ENCODE data around the gene P2RY1.

Gene P2RY1

DNA sequence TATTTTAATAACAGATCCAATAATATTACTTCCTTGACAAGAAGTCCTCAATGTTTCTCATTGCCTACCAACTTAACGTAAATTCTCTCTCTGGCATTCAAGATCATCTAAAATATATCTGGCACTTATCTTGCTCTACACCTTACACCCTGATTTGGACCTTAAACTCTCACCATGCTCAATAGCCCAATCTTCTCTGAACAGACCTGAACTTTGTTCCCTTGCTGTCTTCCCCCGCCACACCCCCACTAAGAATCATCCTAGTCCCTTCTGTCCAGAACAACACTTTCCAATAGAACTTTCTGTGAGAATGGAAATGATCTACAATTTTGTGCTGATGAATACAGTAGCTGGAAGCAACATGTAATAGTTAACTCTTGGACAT lies 44.9 kb downstream of the P2RY1 start:
- H3K4me3 ChIP-seq (ENCODE audit: low read depth, low read length) = no peak overlapping the region
- CTCF ChIA-PET = no interaction called here
- POLR2A ChIA-PET = no interaction called here
- no peak for DNase-seq (ENCODE audit: low read depth, low spot score)
- TF ChIP-seq, protein P1, sequence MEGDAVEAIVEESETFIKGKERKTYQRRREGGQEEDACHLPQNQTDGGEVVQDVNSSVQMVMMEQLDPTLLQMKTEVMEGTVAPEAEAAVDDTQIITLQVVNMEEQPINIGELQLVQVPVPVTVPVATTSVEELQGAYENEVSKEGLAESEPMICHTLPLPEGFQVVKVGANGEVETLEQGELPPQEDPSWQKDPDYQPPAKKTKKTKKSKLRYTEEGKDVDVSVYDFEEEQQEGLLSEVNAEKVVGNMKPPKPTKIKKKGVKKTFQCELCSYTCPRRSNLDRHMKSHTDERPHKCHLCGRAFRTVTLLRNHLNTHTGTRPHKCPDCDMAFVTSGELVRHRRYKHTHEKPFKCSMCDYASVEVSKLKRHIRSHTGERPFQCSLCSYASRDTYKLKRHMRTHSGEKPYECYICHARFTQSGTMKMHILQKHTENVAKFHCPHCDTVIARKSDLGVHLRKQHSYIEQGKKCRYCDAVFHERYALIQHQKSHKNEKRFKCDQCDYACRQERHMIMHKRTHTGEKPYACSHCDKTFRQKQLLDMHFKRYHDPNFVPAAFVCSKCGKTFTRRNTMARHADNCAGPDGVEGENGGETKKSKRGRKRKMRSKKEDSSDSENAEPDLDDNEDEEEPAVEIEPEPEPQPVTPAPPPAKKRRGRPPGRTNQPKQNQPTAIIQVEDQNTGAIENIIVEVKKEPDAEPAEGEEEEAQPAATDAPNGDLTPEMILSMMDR (IDR thresholded peaks at IDR 0.05; ENCODE audit: insufficient read depth, low read length, missing control alignments) = no peak

DNA sequence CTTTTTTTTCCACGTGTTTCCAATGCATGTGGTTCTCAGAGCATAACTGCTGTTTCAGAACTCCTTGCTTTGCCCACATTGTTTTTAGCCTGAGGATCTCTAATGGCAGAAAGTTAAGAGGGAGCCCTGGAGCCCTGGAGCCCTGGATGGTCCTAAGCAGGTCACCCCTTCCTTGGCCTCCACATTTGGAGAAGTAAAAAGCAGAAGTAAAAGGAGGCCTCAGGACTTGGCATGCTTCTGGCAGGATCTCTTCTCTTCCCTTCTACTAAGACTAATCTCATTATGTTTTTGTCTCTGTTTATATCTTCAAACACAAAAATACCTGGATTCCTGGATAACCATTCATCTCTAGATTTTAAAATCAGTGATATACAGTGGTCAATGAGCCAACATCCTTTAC lies 50.1 kb downstream of the P2RY1 start:
- ChIA-PET POLR2A (no interaction called here), CTCF (no interaction called here)
- H3K4me3 ChIP-seq (ENCODE audit: low read depth, low read length) = no peak overlapping the region
- DNase-seq (ENCODE audit: low read depth, low spot score) = no peak
- TF ChIP-seq, protein P1 (IDR thresholded peaks at IDR 0.05; ENCODE audit: insufficient read depth, low read length, missing control alignments) = no peak
